Stimulated activated CD4-positive, alpha-beta T cell treated with anti-CD3 and anti-CD28 coated beads, Interleukin-4, amount 100 ng/mL, for 4 hours (primary cell): ENCODE results near the gene PRKACA.

Source experiments
- DNase-seq, 2 experiments: peaks; one replicate each; pipeline ENCODE4 v3.0.0-alpha.2; 2020

Gene PRKACA

DNA sequence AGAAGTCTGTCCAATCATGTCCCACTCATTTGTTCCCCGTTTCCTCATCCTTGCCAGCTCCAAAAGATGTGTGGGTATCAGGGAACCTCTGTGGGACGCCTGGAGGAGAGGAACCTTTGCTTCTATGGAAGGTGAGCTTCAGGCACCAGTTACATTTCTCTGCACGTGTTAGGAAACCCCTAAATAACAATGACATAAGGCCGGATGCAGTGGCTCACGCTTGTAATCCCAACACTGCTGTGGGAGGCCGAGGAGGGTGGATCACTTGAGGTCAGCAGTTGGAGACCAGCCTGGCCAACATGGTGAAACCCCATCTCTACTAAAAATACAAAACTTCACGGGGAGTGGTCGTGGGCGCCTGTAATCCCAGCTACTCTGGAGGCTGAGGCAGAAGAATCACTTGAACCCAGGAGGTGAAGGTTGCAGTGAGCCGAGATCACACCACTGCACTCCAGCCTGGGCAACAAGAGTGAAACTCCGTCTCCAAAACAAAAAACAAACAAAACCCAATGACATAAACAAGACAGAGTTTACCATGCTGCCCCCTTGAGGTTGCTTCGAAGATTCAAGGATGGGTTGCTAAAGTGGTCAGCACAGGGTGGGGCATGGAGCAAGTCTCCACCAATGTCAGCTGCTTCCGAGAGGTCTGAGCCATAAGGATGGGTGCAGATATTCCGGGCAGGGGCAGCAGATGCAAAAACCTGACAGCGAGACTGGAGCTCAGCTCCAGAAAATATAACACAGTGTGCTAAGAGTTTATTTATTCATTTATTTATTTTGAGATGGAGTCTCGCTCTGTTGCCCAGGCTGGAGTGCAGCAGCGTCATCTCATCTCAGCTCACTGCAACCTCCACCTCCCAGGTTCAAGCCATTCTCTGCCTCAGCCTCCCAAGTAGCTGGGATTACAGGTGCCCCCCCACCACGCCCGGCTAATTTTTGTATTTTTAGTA, 74.6 kb downstream of the PRKACA start:
- peak in 1 of 2 experiments; percentile 10 for DNase-seq
